ENCODE measurements around the gene CARM1.
"Not testable (repeated sequence)": the region's sequence is repeated elsewhere in the genome, so short reads cannot be mapped to it uniquely, and the experiment has no call there.

CARM1 gene

DNA sequence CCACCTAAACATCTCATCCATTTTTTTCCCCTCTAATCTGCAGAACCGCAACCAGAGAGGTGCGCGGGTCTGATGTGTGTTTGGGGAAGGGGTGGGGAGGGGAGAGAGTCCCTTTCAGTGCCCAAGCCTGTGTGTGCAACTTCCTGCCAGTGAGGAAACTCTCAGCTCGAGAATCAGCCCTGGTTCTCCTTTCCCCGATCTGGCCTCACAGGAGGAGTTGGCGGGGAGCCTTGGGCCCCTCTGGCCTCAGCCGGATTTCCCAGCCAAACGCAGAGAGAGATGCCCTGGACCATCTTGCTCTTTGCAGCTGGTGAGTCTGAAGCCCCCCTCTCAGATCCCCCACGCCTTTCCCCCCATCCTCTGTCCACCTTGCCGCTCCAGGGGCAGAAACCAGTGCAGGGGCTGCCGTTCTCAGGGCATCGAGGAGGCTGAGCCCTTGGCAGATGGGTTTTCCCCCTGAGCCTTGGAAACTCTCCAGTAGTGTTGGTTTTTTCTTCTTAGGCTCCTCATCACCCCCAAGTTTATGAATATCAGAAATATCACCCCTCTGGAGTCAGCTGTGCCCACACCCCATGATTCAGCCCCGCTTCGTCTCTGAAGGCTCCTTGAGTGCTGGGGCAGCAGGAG is 23.0 kb upstream of the CARM1 start, which contains the start of gene C19orf38:
TSS of gene C19orf38 (plus strand) at position 186 of the 627 bp plus-strand sequence. CDS start at position 280, 94 bp downstream.
- DNase-seq, result peak; percentile 34

DNA sequence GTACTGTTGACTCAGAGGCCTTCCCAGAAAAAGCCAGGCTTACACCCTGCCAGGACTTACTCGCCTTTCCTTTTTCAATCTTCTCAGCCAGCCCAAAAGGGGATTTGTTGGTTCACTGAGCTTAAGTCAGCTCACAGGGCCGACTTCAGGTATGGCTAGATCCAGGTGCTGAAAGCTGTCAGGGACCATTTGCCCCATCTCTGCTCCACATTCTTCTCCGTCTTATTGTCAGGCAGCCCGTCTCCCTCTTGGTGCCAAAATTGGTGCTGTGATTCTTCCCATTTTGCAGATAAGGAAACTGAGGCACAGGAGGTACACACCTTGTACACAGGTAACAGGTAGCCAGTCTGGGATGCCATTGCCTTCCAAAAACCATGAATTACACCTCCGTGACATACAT is 20.7 kb upstream of the CARM1 start:
- DNase-seq, result no peak

DNA sequence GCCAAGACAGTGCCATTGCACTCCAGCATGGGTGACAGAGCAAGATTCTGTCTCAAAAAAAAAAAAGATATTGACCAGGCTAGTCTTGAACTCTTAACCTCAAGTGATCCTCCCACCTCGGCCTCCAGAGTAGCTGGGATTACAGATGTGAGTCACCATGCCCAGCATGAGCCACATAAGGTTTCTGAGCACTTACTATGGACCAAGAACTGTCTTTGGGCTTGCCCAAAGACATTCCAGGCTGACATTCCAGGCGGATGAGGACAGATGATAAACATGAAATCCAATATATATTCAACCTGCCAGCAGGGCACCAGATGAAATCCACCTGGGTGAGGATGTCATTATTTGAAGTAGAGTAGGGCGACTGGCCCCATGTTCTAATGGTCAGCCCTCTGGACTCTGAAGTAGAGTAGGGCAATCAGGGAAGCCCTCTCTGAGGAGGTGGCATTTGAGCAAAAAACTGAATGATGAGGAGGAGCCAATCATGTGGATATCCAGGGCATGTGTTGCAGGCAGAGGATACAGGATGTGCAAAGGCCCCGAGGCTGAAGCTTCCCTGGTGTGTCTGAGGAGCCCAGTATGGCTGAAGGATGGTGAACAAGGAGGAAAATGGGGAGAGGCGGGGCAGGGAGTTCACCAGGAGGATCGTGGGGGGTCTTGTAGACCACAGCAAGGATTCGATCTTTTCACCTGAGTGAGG is 19.1 kb upstream of the CARM1 start:
- no peak for DNase-seq

DNA sequence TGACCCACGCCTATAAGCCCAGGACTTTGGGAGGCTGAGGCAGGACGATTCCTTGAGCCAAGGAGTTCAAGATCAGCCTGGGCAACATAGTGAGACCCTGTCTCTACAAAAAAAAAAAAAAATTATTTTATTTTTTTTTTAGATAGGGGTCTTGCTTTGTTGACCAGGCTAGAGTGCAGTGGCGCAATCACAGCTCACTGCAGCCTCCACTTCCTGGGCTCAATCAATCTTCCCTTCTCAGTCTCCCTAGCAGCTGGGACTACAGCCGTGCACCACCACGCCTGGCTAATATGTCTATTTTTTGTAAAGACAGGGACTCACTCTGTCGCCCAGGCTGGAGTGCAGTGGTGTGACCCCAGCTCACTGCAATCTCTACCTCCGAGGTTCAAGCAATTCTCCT is 18.4 kb upstream of the CARM1 start:
- no peak for DNase-seq

DNA sequence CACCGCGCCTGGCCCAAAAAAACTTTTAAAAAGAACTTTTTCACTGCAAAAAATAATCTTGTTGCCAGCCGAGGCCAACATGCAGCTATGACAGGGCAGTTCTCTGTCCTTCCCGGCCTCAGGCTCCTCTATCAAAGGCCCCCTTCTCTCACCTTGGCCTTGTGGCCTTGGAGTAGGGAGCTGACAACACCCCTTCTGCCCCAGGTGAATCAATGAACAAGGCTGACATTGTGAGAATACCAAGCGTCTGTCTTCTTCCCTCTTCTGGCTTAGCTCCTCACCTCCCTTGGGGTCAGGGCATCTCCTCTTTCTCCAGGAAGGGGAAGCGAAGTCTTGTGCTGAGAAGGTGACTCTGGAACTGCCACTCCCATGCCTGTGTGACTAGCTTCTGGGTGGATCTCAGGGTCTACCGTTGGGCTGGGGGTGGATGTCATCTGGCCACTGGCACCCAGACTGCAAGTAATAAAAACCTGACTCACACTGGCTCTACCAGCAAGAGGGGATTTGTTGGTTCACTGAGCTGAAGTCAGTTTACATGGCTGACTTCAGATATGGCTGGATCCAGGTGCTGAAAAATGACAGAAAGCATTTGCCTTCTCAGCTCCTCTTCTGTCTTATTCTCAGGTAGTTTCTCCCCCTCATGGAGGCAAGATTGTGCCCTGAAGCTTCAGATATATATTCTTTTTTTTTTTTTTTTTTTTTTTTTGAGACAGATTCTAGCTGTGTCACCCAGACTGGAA is 16.8 kb upstream of the CARM1 start:
- DNase-seq, result no peak

DNA sequence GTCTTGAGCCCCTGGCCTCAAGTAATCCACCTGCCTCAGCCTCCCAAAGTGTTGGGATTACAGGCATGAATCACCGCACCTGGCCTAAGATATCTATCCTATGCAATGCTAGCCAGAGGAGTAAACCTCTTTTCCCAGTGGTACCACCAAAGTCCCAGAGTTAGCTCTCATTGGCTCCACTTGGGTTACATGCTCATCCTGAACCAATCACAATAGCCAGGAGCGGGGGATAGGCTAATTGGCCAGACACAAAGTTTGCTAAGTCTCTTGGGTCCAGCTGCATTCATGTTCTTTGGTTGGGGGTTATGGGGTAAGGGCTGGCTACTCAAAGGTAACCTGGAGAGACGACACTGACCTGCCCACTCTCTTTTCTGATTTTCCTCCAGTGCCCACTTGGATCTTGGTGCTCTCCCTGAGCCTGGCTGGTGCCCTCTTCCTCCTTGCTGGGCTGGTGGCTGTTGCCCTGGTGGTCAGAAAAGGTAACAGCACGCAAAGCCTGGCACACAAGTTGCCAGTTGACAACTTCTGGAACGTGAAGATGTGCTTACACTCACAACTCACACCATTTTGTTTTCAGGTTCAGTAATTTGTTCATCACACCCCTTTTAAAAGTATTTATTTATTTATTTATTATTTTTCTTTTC is 15.4 kb upstream of the CARM1 start:
- no peak for DNase-seq

DNA sequence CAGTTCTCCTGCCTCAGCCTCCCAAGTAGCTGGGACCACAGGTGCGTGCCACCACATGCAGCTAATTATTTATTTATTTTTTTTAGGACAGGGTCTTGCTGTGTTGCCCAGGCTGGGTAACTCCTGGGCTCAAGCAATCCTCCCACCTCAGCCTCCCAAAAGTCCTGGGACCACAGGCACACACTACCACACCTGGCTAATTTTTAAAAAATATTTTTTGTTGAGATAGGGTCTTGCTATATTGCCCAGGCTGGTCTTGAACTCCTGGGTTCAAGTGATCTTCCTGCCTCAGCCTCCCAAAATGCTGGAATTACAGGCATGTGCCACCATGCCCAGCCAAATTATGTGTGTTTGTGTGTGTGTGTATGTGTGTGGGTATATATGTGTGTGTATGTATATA is 14.5 kb upstream of the CARM1 start:
- not testable (repeated sequence) for DNase-seq

DNA sequence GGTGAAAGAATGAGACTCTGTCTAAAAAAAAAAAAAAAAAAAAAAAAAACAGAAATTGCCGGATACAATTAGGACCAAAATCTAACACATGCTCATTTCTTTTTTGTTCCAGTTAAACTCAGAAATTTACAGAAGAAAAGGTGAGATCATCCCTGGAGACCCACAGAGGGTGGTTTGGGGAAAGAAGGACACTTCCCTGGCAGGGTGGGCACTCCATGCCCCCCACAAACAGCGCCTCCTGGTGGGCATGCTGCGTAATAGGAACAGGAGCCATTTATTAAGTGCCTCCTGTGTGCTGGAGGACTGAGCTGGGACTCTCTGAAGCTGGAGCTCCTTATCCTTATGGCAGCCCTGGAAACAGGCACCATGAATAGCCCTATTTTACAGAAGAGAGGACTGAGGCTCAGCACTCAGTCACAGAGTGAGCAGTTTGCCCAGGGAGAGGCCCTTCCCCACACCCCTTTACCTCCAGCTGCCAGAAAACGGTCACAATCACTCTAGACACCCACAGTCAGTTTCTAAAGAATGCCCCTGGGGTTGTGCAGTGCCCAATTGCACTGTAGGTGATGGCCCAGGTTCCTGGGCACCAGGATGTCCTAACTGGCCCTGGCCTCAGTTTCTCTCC is 13.0 kb upstream of the CARM1 start:
- peak; percentile 36 for DNase-seq

DNA sequence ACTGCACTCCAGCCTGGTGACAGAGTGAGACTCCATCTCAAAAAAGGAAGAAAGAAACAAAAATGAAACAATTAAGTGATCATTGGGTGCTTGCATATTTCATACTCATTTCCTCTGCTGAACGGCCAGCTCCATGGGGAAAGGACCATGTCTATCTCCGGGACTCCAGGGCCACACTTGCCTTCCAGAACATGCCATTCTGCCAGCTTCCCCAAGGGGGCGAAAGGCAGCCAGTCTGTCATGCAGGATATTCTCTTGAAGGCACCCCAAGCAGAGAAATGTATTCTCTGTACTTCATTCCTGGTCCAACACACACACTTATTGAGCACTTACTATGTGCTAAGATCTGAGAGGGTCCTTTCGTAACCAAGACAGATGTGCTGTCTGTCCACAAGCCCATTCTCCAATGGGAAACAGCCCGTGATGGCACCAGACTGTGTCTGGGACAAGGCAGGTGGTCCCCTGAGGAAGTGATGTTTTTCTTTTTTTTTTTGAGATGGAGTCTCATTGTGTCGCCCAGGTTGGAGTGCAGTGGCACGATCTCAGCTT is 10.2 kb upstream of the CARM1 start:
- DNase-seq, result no peak

DNA sequence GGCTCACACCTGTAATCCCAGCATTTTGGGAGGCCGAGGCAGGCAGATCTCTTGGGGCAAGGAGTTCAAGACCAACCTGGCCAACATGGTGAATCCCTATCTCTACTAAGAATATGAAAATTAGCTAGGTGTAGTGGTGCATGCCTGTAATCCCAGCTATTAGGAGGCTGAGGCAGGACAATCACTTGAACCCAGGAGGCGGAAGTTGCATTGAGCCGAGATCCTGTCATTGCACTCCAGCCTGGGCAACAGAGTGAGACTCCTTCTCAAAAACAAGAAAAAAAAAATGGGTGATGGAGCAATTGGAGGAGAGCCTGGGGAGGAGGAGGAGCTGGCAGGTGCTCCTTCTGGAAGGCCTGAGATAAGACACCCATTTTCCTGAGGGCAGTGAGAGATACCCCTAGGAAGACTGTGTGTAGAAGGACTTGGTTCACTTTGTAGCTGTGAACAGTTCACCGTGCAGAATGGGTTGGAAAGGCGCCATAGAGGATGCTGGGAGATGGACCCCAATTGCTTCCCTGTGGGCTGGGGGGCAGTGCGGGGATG is 8.7 kb upstream of the CARM1 start:
- DNase-seq, result no peak

DNA sequence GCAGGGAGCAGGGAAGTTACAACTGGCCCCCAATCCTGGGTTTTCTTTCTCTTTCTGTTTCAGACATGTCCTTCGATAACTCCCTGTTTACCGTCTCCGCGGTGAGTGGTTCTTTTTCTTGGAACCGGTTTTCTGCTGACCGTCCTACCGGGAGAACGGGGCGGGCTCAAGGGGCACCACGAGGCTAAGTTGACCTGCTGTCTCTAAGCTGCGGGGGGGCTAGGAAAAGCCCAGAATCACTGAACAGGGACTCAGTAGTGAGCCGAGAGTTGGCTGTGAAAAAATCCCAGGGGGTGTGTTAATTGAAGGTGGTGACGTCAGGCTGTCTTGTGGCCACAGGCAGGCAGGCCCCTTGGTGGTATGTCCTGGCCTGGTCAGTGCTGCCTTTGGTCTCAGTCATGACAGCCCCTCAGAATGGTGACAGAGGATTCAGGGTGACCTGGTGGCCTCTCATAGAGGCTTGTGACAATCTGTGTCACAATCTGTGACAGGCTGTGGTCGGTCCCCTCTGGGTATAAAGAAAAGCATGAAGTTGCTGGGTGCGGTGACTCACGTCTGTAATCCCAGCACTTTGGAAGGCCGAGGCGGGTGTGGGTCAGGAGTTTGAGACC is 8.1 kb upstream of the CARM1 start:
- peak; percentile 43 for DNase-seq

DNA sequence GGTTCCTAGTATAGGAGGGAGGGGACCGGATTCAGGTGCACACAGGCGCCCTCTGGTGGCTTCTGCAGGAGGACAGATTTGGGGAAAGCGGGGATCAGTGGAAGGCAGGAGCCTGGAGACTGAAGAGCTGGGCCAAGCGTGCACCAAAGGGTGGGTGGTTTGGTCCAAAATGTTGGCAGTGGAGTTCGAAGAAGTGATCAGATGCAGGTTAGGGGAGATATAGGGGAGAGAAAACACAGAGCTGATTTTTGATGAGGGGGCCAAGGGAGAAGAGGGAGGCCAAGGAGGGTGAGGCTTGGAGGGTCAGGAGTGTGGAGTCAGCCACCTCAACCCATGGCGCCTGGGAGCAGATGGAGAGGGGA is 6.8 kb upstream of the CARM1 start:
- DNase-seq, result peak; percentile 92

DNA sequence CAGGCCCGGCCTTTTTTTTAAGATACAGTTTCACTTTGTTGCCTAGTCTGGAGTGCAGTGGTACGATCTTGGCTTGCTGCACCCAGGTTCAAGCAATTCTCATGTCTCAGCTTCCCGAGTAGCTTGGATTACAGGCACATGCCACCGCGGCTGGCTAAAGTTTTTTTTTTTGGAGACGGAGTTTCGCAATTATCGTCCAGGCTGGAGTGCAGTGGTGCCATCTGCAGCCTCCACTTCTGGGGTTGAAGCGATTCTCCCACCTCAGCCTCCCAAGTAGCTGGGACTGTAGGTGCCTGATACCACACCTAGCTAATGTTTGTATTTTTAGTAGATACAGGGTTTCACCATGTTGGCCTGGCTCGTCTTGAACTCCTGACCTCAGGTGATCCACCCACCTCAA is 4.9 kb upstream of the CARM1 start:
- no peak for DNase-seq

DNA sequence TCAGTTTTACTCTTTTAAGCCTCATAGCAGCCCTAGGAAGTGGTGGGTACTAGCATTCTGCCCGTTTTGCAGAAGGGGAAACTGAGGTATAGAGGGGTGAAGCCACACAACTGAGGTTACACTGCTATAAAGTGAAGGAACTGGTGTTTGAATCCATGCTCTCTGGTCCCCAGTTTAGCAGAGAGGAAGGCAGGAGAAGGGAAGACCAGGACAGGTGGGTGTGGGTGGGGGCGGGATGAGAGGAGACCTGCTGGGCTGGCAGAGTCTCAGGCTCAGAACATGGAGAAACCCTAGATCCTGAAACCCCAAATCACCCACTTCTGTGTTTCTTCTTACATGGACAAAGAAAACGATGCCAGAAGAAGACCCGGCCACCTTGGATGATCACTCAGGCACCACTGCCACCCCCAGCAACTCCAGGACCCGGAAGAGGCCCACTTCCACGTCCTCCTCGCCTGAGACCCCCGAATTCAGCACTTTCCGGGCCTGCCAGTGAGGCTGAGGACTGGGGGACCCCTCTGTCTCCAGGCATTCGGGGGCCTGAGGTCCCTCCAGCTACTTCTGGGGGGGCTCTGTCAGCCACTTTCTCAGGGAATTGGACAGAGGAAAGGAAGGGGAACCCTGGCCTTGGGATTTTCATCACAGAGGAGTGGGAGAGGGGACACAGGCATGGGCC is 2.3 kb upstream of the CARM1 start:
- no peak for DNase-seq

DNA sequence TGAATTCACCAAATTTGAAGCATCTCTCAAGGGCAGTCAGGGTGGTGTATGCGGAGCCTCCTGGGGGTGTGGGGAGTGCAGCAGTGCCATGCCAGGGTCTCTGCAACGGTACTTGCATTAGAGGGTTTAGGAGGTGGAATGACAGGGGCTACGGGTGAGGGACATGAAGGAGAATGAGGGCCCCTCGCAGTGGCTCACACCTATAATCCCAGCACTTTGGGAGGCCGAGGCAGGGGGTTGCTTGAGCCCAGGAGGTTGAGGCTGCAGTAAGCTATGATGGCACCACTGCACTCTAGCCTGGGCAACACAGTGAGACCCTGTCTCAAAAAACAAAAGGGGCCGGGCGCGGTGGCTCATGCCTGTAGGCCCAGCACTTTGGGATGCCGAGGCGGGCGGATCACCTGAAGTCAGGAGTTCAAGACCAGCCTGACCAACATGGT is 1.5 kb upstream of the CARM1 start:
- DNase-seq, result not testable (repeated sequence)

DNA sequence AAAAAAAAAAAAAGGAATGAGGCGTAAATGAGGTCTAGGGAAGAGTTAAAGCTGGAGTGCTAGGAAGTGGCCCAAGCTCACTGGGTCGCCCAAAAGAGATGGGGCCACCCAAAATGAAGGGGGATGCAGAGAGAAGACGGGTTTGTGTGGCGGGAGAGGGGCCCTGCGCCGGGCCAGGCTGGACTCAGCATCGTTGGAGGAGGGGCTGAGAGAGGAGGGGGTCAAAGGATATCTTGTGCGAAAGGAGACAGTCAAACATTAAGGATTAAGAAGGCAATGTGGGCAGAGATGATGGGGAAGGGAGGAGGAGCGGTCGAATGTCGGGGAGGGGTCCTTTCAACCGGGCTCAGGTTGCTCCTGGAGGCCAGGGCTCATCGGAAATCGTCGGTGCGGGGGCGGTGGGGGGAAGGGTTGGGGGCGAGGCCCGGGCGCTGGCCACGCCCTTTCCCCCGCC is 825 bp upstream of the CARM1 start:
- no peak for DNase-seq

DNA sequence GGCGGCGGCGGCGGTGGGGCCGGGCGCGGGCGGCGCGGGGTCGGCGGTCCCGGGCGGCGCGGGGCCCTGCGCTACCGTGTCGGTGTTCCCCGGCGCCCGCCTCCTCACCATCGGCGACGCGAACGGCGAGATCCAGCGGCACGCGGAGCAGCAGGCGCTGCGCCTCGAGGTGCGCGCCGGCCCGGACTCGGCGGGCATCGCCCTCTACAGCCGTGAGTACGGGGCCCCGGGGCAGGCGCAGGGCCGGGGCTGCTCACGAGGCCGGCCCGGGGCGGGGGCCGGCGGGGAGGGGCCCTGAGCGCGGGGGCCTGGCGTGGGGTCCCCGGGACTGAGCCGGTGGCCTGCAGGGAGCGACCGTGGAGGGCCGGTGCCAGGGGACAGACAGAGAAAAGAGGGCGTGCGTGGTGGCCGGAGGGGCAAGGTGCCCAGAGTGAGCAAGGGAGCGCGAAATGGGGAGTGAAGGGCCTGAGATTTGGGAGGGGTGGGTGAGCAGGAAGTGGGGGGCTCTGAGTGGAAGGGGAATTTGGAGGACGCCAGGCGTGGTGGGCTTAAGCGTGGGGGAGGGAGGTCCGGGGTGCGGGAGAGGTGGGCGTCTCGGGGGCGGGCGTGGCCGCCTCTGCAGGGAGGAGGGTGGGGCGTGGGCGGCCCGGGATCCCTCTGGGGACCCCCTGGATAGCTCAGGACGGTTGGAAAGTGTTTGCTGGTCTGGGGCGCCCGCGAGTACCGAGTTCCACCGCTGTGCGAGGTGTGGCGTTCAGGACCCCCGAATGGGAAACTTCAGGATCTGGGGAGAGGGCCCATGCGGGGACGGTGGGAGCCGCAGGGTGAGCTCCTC is 575 bp downstream of the CARM1 start:
- DNase-seq, result peak; percentile 65

DNA sequence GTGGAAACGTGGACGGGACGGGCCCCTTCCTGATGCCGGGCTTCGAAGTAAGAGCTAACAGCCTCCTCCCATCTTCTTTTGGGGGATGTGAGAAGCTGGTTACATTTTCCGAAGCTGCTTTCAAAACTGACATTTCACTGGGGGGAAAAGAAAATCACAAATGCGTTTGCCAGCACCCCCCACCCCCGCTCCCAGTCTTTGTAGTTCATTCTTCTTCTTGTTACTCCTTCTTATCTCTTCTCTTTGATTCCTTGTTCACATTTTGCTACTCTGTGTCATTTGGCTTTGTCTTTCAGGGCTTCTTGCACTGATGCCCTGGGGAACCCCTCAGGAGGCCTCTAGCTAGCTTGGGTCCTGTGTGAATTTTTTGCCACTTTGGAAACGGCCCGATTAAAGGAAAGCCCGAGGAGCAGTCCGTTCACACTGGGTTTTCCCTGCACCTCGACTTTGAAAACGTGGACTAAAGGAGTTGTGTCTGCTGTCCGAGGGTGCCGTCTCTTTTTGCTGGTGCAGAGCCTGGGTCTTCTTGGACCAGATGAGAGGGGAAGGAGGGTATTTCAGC is 1.3 kb downstream of the CARM1 start:
- DNase-seq, result peak; percentile 36

DNA sequence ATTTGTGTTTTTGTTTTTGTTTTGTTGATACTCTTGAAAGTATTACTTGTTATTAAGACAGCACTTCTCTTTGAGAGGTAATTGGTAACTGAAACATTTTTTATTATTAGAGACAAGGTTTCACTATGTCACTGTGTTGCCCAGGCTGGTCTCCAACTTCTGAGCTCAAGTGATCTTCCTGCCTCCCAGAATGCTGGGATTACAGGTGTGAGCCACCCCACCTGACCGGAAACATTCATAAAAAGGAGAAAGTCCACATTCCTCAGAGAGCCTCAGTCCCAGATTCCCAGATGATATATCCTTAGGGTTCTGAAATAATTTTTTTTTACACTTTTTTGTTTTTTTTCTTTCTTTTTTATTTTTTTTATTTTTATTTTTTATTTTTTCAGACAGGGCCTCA is 2.7 kb downstream of the CARM1 start:
- no peak for DNase-seq
